Measurements from ENCODE around the gene CRYBA4.

DNA sequence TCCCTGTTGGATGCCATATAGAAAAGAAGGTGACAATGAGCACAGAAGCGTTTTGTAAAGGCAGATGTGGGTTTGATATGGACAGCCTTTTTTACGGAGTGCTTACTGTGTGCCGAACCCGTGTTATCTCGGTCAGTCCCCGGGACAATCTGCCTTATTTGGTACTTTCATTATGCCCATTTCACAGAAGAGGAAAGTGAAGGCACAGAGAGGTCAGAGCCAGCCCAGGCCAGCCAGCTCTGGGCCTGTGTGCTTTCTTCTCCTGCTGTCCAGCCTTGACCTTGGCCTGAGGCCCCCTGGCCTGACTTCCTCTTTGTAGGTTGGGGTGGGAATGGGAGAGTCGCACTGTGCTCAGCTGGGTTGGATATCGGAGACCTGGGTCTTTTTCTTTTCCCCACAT lies 3.3 kb upstream of the CRYBA4 start:
- TF ChIP-seq, protein P1, sequence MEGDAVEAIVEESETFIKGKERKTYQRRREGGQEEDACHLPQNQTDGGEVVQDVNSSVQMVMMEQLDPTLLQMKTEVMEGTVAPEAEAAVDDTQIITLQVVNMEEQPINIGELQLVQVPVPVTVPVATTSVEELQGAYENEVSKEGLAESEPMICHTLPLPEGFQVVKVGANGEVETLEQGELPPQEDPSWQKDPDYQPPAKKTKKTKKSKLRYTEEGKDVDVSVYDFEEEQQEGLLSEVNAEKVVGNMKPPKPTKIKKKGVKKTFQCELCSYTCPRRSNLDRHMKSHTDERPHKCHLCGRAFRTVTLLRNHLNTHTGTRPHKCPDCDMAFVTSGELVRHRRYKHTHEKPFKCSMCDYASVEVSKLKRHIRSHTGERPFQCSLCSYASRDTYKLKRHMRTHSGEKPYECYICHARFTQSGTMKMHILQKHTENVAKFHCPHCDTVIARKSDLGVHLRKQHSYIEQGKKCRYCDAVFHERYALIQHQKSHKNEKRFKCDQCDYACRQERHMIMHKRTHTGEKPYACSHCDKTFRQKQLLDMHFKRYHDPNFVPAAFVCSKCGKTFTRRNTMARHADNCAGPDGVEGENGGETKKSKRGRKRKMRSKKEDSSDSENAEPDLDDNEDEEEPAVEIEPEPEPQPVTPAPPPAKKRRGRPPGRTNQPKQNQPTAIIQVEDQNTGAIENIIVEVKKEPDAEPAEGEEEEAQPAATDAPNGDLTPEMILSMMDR (IDR thresholded peaks at IDR 0.05): no peak
- no peak for TF ChIP-seq POLR2AphosphoS5 (IDR thresholded peaks at IDR 0.05)
- no peak for TF ChIP-seq POLR2A (IDR thresholded peaks at IDR 0.05)
